GM12891 (cell line): Measurements from ENCODE around the gene NAA20.

Experiments used
- PAX5 ChIP-seq: IDR thresholded peaks from 2 replicates; pipeline ENCODE4 v1.6.1; 2011; ENCODE audit warnings: low read length, moderate library complexity, mild to moderate bottlenecking; ENCODE audit not compliant: insufficient read depth, severe bottlenecking
- POLR2A ChIP-seq: IDR thresholded peaks from 2 replicates; pipeline ENCODE4 v1.6.1; 2011; ENCODE audit warnings: low read depth, low read length, control low read depth
- POLR2AphosphoS5 ChIP-seq: IDR thresholded peaks from 2 replicates; pipeline ENCODE4 v1.6.1; 2011; ENCODE audit warnings: low read depth, low read length, control low read depth
- POU2F2 ChIP-seq: IDR thresholded peaks from 2 replicates; pipeline ENCODE4 v1.6.1; 2011; ENCODE audit warnings: low read depth, mild to moderate bottlenecking, control low read depth, low read length, moderate library complexity
- SPI1 ChIP-seq: IDR thresholded peaks from 2 replicates; pipeline ENCODE4 v1.6.1; 2011; ENCODE audit warnings: low read depth, low read length, control low read depth
- TAF1 ChIP-seq: IDR thresholded peaks from 2 replicates; pipeline ENCODE4 v1.6.1; 2011; ENCODE audit warnings: low read depth, low read length, control low read depth

DNA sequence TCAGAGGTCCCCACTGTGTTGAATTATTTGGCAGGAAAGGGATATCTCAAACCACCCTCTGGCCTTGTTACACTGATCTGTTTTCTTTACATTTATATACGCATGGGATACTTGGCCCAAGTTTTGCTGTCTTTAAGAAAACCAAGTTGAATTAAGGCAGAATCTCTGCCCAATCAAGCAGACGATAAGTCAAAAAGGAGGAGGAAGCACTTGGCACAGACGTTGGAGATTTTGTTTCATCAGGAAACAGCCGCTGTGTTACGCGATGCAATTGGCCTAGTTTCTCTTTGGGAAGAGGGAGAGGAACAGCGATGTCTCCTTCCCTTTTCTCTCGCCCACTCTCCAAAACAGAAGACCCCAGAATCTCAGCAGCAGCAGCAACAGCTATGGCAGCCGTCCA, 20.2 kb upstream of the NAA20 start:
- no peak for TF ChIP-seq POLR2A
- no peak for TF ChIP-seq TAF1
- TF ChIP-seq POLR2AphosphoS5: no peak
- TF ChIP-seq SPI1: no peak
- TF ChIP-seq PAX5: no peak
- TF ChIP-seq POU2F2: no peak
